KMS-11 (cell line): ENCODE data around the gene CCDC178.

Source experiments
- H2AFZ ChIP-seq: fragments of 200-600 bp; sonication (generic); 2 replicates; pipeline ENCODE4 v1.6.1; 2016; ENCODE audit warnings: antibody characterized with exemption, mixed run types, low read depth
- H3K27ac ChIP-seq: fragments of 200-600 bp; sonication (generic); 2 replicates; pipeline ENCODE4 v1.6.1; 2016; ENCODE audit warnings: mild to moderate bottlenecking, mixed run types
- H3K27me3 ChIP-seq: fragments of 200-600 bp; sonication (generic); 2 replicates; pipeline ENCODE4 v1.6.1; 2017; ENCODE audit warnings: mild to moderate bottlenecking, low read depth, mixed run types, moderate library complexity; ENCODE audit not compliant: insufficient read depth
- H3K36me3 ChIP-seq: fragments of 200-600 bp; sonication (generic); 2 replicates; pipeline ENCODE4 v1.6.1; 2017; ENCODE audit warnings: mild to moderate bottlenecking, mixed run types; ENCODE audit not compliant: insufficient read depth
- H3K4me1 ChIP-seq: fragments of 200-600 bp; sonication (generic); 2 replicates; pipeline ENCODE4 v1.6.1; 2016; ENCODE audit warnings: mild to moderate bottlenecking, low read depth, mixed run types; ENCODE audit not compliant: poor library complexity, severe bottlenecking
- H3K4me2 ChIP-seq: fragments of 200-600 bp; sonication (generic); 2 replicates; pipeline ENCODE4 v1.7.0; 2016; ENCODE audit warnings: mild to moderate bottlenecking, mixed run types
- H3K4me3 ChIP-seq: fragments of 200-600 bp; sonication (generic); IDR thresholded peaks from 2 replicates; pipeline ENCODE4 v1.6.1; 2017; ENCODE audit warnings: low read depth, low read length, mixed read lengths; ENCODE audit not compliant: insufficient read depth
- H3K79me2 ChIP-seq: fragments of 200-600 bp; sonication (generic); 2 replicates; pipeline ENCODE4 v1.6.1; 2016; ENCODE audit warnings: low read depth, mixed run types; ENCODE audit not compliant: insufficient read depth
- H3K9ac ChIP-seq: fragments of 200-600 bp; sonication (generic); 2 replicates; pipeline ENCODE4 v1.6.1; 2016; ENCODE audit warnings: mild to moderate bottlenecking, mixed run types
- H4K20me1 ChIP-seq: fragments of 200-600 bp; sonication (generic); 2 replicates; pipeline ENCODE4 v1.6.1; 2016; ENCODE audit warnings: mild to moderate bottlenecking, mixed run types; ENCODE audit not compliant: insufficient read depth
- CTCF ChIP-seq: fragments of 200-600 bp; sonication (generic); conservative IDR thresholded peaks from 2 replicates; pipeline ENCODE4 v1.6.1; 2017; ENCODE audit warnings: low read depth, mild to moderate bottlenecking, antibody characterized with exemption, low read length, moderate library complexity, mixed read lengths

Gene CCDC178

GRCh38 chr18:32891797-32892196, 548.7 kb downstream of the CCDC178 start:
- H2AFZ ChIP-seq, result no peak overlapping the region
- no peak for TF ChIP-seq CTCF
- H3K4me3 ChIP-seq, result no peak overlapping the region
- no peaks in the 10 kb centered on the region for H3K36me3 ChIP-seq
- no peak overlapping the region for H3K4me2 ChIP-seq
- H4K20me1 ChIP-seq, result no peaks in the 10 kb centered on the region
- no peaks in the 10 kb centered on the region for H3K27me3 ChIP-seq
- H3K4me1 ChIP-seq, result no peaks in the 10 kb centered on the region
- H3K79me2 ChIP-seq, result no peaks in the 10 kb centered on the region
- no peak overlapping the region for H3K9ac ChIP-seq
- H3K27ac ChIP-seq, result no peak overlapping the region

DNA sequence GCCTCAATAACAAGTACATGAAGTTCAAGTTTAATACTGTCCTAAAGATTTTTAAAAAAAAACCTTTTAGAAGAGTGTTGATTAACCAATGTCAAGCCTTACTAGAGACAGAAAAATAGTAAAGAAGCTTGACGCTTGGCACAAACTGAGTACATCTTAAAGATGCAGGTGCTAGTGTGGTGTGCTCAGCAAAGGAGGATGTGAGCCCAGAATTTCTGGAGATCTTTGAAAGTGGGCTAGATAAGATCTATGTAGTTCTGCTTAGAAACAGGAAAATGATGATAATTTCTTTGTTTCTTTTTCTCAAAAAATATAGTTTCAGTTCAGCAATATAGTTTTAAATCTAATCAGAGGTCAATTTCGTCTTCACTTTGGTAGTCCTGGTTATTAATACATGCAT, 549.4 kb downstream of the CCDC178 start:
- no peaks in the 10 kb centered on the region for H4K20me1 ChIP-seq
- no peak for TF ChIP-seq CTCF
- no peak overlapping the region for H3K4me2 ChIP-seq
- no peaks in the 10 kb centered on the region for H3K27me3 ChIP-seq
- H3K36me3 ChIP-seq, result no peaks in the 10 kb centered on the region
- no peak overlapping the region for H3K9ac ChIP-seq
- H3K4me1 ChIP-seq, result no peaks in the 10 kb centered on the region
- no peak overlapping the region for H2AFZ ChIP-seq
- no peaks in the 10 kb centered on the region for H3K79me2 ChIP-seq
- no peak overlapping the region for H3K27ac ChIP-seq
- H3K4me3 ChIP-seq, result no peak overlapping the region

- no peaks in the 10 kb centered on the region for H3K79me2 ChIP-seq
These were observed 550.6 kb downstream of the CCDC178 start for GRCh38 chr18:32889615-32890593.

GRCh38 chr18:32888306-32888705, 552.2 kb downstream of the CCDC178 start:
- no peak overlapping the region for H3K4me2 ChIP-seq
- H3K27ac ChIP-seq, result no peak overlapping the region
- H3K79me2 ChIP-seq, result no peaks in the 10 kb centered on the region
- H3K4me1 ChIP-seq, result no peaks in the 10 kb centered on the region
- H3K4me3 ChIP-seq, result no peak overlapping the region
- TF ChIP-seq CTCF, result no peak
- H2AFZ ChIP-seq, result no peak overlapping the region
- no peak overlapping the region for H3K9ac ChIP-seq
- H3K27me3 ChIP-seq, result no peaks in the 10 kb centered on the region
- no peaks in the 10 kb centered on the region for H3K36me3 ChIP-seq
- no peaks in the 10 kb centered on the region for H4K20me1 ChIP-seq

More at GRCh38 chr18:32889615-32890593, 550.6 kb downstream of the CCDC178 start:
- no peaks in the 10 kb centered on the region for H3K36me3 ChIP-seq
- no peak for TF ChIP-seq CTCF
- H3K27me3 ChIP-seq, result no peaks in the 10 kb centered on the region
- H3K9ac ChIP-seq, result no peak overlapping the region
- H4K20me1 ChIP-seq, result no peaks in the 10 kb centered on the region
- no peak overlapping the region for H3K4me2 ChIP-seq
- H2AFZ ChIP-seq, result no peak overlapping the region
- no peaks in the 10 kb centered on the region for H3K4me1 ChIP-seq
- H3K27ac ChIP-seq, result no peak overlapping the region
- H3K4me3 ChIP-seq, result no peak overlapping the region
